HCT116 (cell line): ENCODE results near the gene KLHL18. TPM values are rescaled to one million over a fixed set of nuclear protein-coding genes. Genes with fewer than 3 reads are reported as not detected.

ENCODE experiments used
- ATAC-seq: fragments of 200-7000 bp; cut with Tn5 transposase; 2 replicates; pipeline ENCODE4 v1.9.1; 2020; ENCODE audit warnings: mild to moderate bottlenecking, moderate library complexity
- BruUV-seq: library from RNA; stranded (reverse); fragments of 400-500 nt; replicated peaks from 2 replicates; lab custom pipeline; 2021; lab: Mats Ljungman, UMichigan
- CTCF ChIA-PET: fragments of 300-600 bp; sonication (Branson Sonifier 250); formaldehyde crosslinking; loops from one replicate; lab custom pipeline; 2021; ENCODE audit warnings: antibody characterized with exemption; lab: Charles Lee
- POLR2A ChIA-PET: fragments of 300-600, 350-600 bp; sonication (Branson Sonifier 250); formaldehyde crosslinking; loops from one replicate; lab custom pipeline; 2021; ENCODE audit warnings: antibody characterized with exemption; lab: Charles Lee
- RAD21 ChIA-PET, 2 experiments: fragments of 300-600 bp; sonication (Branson Sonifier 250); formaldehyde crosslinking; loops; one replicate each; lab custom pipeline; 2023; ENCODE audit warnings: low total read pairs in 2 of 2; ENCODE audit not compliant: uncharacterized antibody in 2 of 2, unreplicated experiment in 2 of 2, low non-redundant PET in 1 of 2; lab: Charles Lee
- DNase-seq: peaks from one replicate; pipeline ENCODE4 v3.0.0-alpha.2; 2010; ENCODE audit warnings: low read depth, low spot score
- H2AFZ ChIP-seq: fragments of 200-600 bp; shearing (Covaris generic), sonication (generic); 2 replicates; pipeline ENCODE4 v1.6.1; 2017; ENCODE audit warnings: low read depth, mixed run types, mixed read lengths, antibody characterized with exemption, low read length; ENCODE audit not compliant: poor library complexity, severe bottlenecking
- H3K27ac ChIP-seq: 2 replicates; pipeline ENCODE4 v1.5.1; 2012; ENCODE audit warnings: low read depth, low read length
- H3K27me3 ChIP-seq: fragments of 200-600 bp; sonication (generic); 2 replicates; pipeline ENCODE4 v1.6.1; 2016; ENCODE audit warnings: mixed run types, low read length, mixed read lengths; ENCODE audit not compliant: insufficient read depth
- H3K36me3 ChIP-seq, 2 experiments: fragments of 200-500 bp in 1 of 2; fragments of 200-600 bp in 1 of 2; sonication (Bioruptor generic) in 1 of 2; sonication (generic) in 1 of 2; 2 replicates each; pipeline versions ENCODE4 v1.5.1 to v1.6.1; 2014 to 2016; ENCODE audit warnings: low read length in 2 of 2, inconsistent platforms in 1 of 2, mixed read lengths in 1 of 2, mixed run types in 1 of 2; ENCODE audit not compliant: insufficient read depth in 2 of 2, control insufficient read depth in 1 of 2
- H3K4me1 ChIP-seq, 2 experiments: fragments of 200-600 bp in 1 of 2; sonication (generic) in 1 of 2; 2 replicates each; pipeline versions ENCODE4 v1.5.1 to v1.6.1; 2012 to 2017; ENCODE audit warnings: low read length in 2 of 2, inconsistent platforms in 1 of 2, mild to moderate bottlenecking in 1 of 2, mixed read lengths in 1 of 2, mixed run types in 1 of 2, moderate library complexity in 1 of 2; ENCODE audit not compliant: insufficient read depth in 2 of 2, control insufficient read depth in 1 of 2
- H3K4me2 ChIP-seq: fragments of 200-600 bp; sonication (generic); 2 replicates; pipeline ENCODE4 v1.6.1; 2017; ENCODE audit warnings: mixed run types, low read length, mixed read lengths
- H3K4me3 ChIP-seq, 2 experiments: fragments of 200-600 bp in 1 of 2; sonication (generic) in 1 of 2; replicated peaks in 1 of 2; 2 replicates each; pipeline ENCODE4 v1.5.1; 2011 to 2016; ENCODE audit warnings: low read length in 2 of 2, control low read depth in 1 of 2, low read depth in 1 of 2, mild to moderate bottlenecking in 1 of 2, mixed read lengths in 1 of 2, mixed run types in 1 of 2
- H3K79me2 ChIP-seq: fragments of 200-600 bp; sonication (generic); 2 replicates; pipeline ENCODE4 v1.6.1; 2017; ENCODE audit warnings: mild to moderate bottlenecking, mixed run types, low read length, moderate library complexity, mixed read lengths; ENCODE audit not compliant: insufficient read depth
- H3K9ac ChIP-seq: fragments of 200-600 bp; sonication (generic); 2 replicates; pipeline ENCODE4 v1.6.1; 2016; ENCODE audit warnings: low read length, mixed read lengths
- H3K9me2 ChIP-seq: fragments of 200-600 bp; sonication (generic), shearing (Covaris generic); 2 replicates; pipeline ENCODE4 v1.6.1; 2017; ENCODE audit warnings: mixed run types, mild to moderate bottlenecking, moderate library complexity; ENCODE audit not compliant: insufficient read depth
- H3K9me3 ChIP-seq, 2 experiments: fragments of 200-500 bp in 1 of 2; fragments of 200-600 bp in 1 of 2; sonication (Bioruptor generic) in 1 of 2; sonication (generic) in 1 of 2; 2 replicates each; pipeline ENCODE4 v1.6.1; 2014 to 2017; ENCODE audit warnings: low read length in 2 of 2, mixed read lengths in 2 of 2, inconsistent platforms in 1 of 2, low read depth in 1 of 2, mild to moderate bottlenecking in 1 of 2, mixed run types in 1 of 2, moderate library complexity in 1 of 2; ENCODE audit not compliant: control insufficient read depth in 1 of 2, insufficient read depth in 1 of 2
- H4K20me1 ChIP-seq: fragments of 200-600 bp; sonication (generic), shearing (Covaris generic); 2 replicates; pipeline ENCODE4 v1.6.1; 2017; ENCODE audit warnings: mixed run types, mild to moderate bottlenecking, moderate library complexity; ENCODE audit not compliant: insufficient read depth
- CBX3 ChIP-seq: IDR thresholded peaks from 2 replicates; pipeline ENCODE4 v1.6.1; 2012; ENCODE audit warnings: low read depth
- CTCF ChIP-seq, 3 experiments: fragments of 200-600 bp in 1 of 3; sonication (generic) in 1 of 3; IDR thresholded peaks in 2 of 3; conservative IDR thresholded peaks in 1 of 3; 2 replicates each; pipeline ENCODE4 v1.5.1; 2012 to 2017; ENCODE audit warnings: low read depth in 2 of 3, low read length in 2 of 3, antibody characterized with exemption in 1 of 3, borderline replicate concordance in 1 of 3, control low read depth in 1 of 3, mild to moderate bottlenecking in 1 of 3, mixed read lengths in 1 of 3, mixed run types in 1 of 3, moderate library complexity in 1 of 3; ENCODE audit not compliant: insufficient read depth in 1 of 3
- EZH2phosphoT487 ChIP-seq: fragments of 200-600 bp; IDR thresholded peaks from 2 replicates; pipeline ENCODE4 v1.6.1; 2018; ENCODE audit warnings: antibody characterized with exemption, borderline replicate concordance
- FOSL1 ChIP-seq: IDR thresholded peaks from 2 replicates; pipeline ENCODE4 v1.6.1; 2012; ENCODE audit warnings: low read depth
- POLR2A ChIP-seq: IDR thresholded peaks from 2 replicates; pipeline ENCODE4 v1.7.0; 2011; ENCODE audit warnings: borderline replicate concordance; ENCODE audit not compliant: insufficient read depth, insufficient read length; ENCODE audit errors: extremely low read depth
- POLR2AphosphoS5 ChIP-seq: IDR thresholded peaks from 2 replicates; pipeline ENCODE4 v1.6.1; 2011; ENCODE audit warnings: mild to moderate bottlenecking, low read depth, low read length, moderate library complexity
- REST ChIP-seq: IDR thresholded peaks from 2 replicates; pipeline ENCODE4 v1.6.1; 2012; ENCODE audit warnings: low read depth
- SRF ChIP-seq: IDR thresholded peaks from 2 replicates; pipeline ENCODE4 v1.6.1; 2012; ENCODE audit warnings: low read depth
- TCF7L2 ChIP-seq: IDR thresholded peaks from 2 replicates; pipeline ENCODE4 v1.7.0; 2011; ENCODE audit warnings: borderline replicate concordance, inconsistent platforms; ENCODE audit not compliant: insufficient read depth, insufficient read length; ENCODE audit errors: extremely low read depth
- YY1 ChIP-seq: IDR thresholded peaks from 2 replicates; pipeline ENCODE4 v1.6.1; 2011; ENCODE audit warnings: low read length, low read depth, moderate library complexity, mild to moderate bottlenecking; ENCODE audit not compliant: insufficient replicate concordance; ENCODE audit errors: extremely low read depth
- ZFX ChIP-seq: fragments of 450-650 bp; IDR thresholded peaks from 2 replicates; pipeline ENCODE4 v1.6.1; 2017
- ZNF274 ChIP-seq: fragments of 200-500 bp; sonication (Bioruptor generic); IDR thresholded peaks from 2 replicates; pipeline ENCODE4 v1.6.1; 2014; ENCODE audit warnings: mild to moderate bottlenecking, low read depth, low read length, inconsistent platforms
- intact Hi-C: fragments of 100-400 bp; cut with micrococcal nuclease; formaldehyde crosslinking; loops from 2 replicates; pipeline ENCODE4 v1.10.0; 2022
- total RNA-seq: library from RNA; stranded (reverse); gene quantifications from one replicate; pipeline ENCODE4 v1.2.1, GENCODE V29; 2021; ENCODE audit not compliant: unreplicated experiment
- TF ChIP-seq, protein P1 (sequence below): IDR thresholded peaks from 2 replicates; pipeline ENCODE4 v1.6.1; 2011; ENCODE audit warnings: mild to moderate bottlenecking, low read length, moderate library complexity; ENCODE audit not compliant: insufficient replicate concordance; ENCODE audit errors: extremely low read depth

Gene KLHL18
- total RNA-seq, 1 experiment from 2014 or later = 32.3 TPM

DNA sequence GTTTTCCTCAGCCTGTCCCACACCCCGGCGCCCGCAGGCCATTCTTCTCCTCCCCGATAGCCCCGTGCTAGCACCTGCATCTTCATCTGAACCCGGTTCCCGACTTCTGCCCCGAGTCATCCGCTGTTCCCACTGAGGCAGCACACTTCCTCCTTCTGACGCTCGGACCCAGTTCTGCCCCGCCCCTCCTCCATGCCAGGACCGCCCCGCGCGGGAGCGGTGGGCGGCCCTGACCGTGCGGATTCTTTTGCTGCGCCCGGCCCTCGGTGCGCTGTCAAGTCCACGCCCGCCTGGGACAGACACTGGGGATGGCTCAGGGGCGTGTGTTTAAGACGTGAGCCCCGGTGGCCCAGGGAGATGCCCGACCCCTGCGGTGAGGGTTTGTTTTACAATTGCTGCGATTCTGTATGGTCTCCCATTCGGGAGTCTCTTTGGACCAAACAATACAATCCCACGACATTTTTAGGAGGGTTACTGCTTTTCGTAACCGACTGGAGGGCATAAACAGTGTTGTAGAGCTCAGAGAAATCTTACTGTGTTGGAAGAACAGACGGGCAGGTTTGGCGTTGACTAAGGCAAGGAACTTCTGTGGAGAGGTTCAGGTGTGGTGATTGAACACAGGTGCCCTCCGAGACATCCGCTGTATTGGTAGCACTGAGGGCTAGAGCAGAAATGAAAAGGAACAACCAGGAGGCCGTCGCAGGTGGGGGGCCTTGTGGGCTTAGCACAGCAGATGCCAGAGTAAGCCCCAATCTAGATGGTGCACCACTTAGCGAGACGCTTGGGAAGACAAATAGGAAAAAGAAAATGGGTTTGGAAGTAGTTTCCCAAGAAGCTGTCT is 98.8 kb downstream of the KLHL18 start:
- no peaks in the 10 kb centered on the region for H3K27me3 ChIP-seq
- CTCF ChIA-PET = interaction anchor here (1.1 kb wide), 1 partner anchor 39 kb away, joined by 4 read pairs; no protein-coding TSS in a partner anchor
- TF ChIP-seq POLR2AphosphoS5 = peak; percentile 64; the same call in 1 of the 2 replicates
- TF ChIP-seq POLR2A = peak; percentile 25
- no peak for TF ChIP-seq SRF
- TF ChIP-seq CBX3 = no peak
- 0 out of 2 replicates have a peak, but pooled peaks have one; percentile 31 for TF ChIP-seq ZFX
- TF ChIP-seq TCF7L2 = peak; percentile 24
- TF ChIP-seq EZH2phosphoT487 = no peak
- TF ChIP-seq ZNF274 = no peak
- no peak for TF ChIP-seq CTCF (IDR thresholded peaks at IDR 0.05 in 2 of 3, conservative IDR thresholded peaks at IDR 0.05 in 1 of 3; ENCODE audit: borderline replicate concordance in 1 of 3, insufficient read depth in 1 of 3, low read depth in 2 of 3, low read length in 2 of 3)
- peak; percentile 22 for TF ChIP-seq YY1
- TF ChIP-seq, protein P1, sequence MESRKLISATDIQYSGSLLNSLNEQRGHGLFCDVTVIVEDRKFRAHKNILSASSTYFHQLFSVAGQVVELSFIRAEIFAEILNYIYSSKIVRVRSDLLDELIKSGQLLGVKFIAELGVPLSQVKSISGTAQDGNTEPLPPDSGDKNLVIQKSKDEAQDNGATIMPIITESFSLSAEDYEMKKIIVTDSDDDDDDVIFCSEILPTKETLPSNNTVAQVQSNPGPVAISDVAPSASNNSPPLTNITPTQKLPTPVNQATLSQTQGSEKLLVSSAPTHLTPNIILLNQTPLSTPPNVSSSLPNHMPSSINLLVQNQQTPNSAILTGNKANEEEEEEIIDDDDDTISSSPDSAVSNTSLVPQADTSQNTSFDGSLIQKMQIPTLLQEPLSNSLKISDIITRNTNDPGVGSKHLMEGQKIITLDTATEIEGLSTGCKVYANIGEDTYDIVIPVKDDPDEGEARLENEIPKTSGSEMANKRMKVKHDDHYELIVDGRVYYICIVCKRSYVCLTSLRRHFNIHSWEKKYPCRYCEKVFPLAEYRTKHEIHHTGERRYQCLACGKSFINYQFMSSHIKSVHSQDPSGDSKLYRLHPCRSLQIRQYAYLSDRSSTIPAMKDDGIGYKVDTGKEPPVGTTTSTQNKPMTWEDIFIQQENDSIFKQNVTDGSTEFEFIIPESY = no peak
- TF ChIP-seq REST = no peak
- TF ChIP-seq FOSL1 = no peak
- TF ChIP-seq, all 23 proteins: peak for 5
- H2AFZ ChIP-seq = no peak overlapping the region
- ATAC-seq (peak; percentile 80), DNase-seq (peak; percentile 70)
- H3K4me3 ChIP-seq = peak overlapping the region; percentile 87 to 97
- ChIA-PET RAD21 (no interaction called here), POLR2A (interaction anchor here (0.9 to 1.5 kb wide), 4 partner anchors 10 to 446 kb away, joined by 4 to 7 read pairs (median 4); no protein-coding TSS in a partner anchor)
- H3K9me3 ChIP-seq = no peaks in the 10 kb centered on the region
- H3K4me1 ChIP-seq = peaks cover 9 to 25% of the 10 kb centered on the region in 2 experiments
- peak overlapping the region; percentile 94 for H3K9ac ChIP-seq
- intact Hi-C loops = loop anchor here (1.0 kb wide), 1 partner anchor 95 kb away; no protein-coding TSS in a partner anchor
- peak overlapping the region; percentile 88 for H3K4me2 ChIP-seq
- no peaks in the 10 kb centered on the region; a peak in 1 of 4 replicates for H3K36me3 ChIP-seq
- H3K9me2 ChIP-seq = no peaks in the 10 kb centered on the region
- peak overlapping the region; percentile 83 for H3K27ac ChIP-seq
- H4K20me1 ChIP-seq = no peaks in the 10 kb centered on the region
- BruUV-seq = no TSS peak
- peaks cover 69% of the 10 kb centered on the region for H3K79me2 ChIP-seq
